Glutamatergic neuron (in vitro differentiated cells): ENCODE measurements around the gene MT1M. TPM values are rescaled to one million over a fixed set of nuclear protein-coding genes. Genes with fewer than 3 reads are reported as not detected.
"Not testable (repeated sequence)": the region's sequence is repeated elsewhere in the genome, so short reads cannot be mapped to it uniquely, and the experiment has no call there.

Experiments used
- DNase-seq: peaks from one replicate; pipeline ENCODE4 v3.0.0; 2022
- H3K27ac Mint-ChIP-seq: one replicate; pipeline ENCODE4 v1.8.0; 2020; ENCODE audit warnings: mild to moderate bottlenecking, mixed read lengths, inconsistent platforms; ENCODE audit not compliant: unreplicated experiment
- H3K27me3 Mint-ChIP-seq: one replicate; pipeline ENCODE4 v1.8.0; 2020; ENCODE audit warnings: mild to moderate bottlenecking, moderate library complexity, mixed read lengths, inconsistent platforms; ENCODE audit not compliant: unreplicated experiment
- H3K36me3 Mint-ChIP-seq: one replicate; pipeline ENCODE4 v1.8.0; 2020; ENCODE audit warnings: mild to moderate bottlenecking, mixed read lengths, inconsistent platforms; ENCODE audit not compliant: unreplicated experiment
- H3K4me1 Mint-ChIP-seq: one replicate; pipeline ENCODE4 v1.8.0; 2020; ENCODE audit warnings: mild to moderate bottlenecking, low read depth, mixed read lengths, inconsistent platforms; ENCODE audit not compliant: unreplicated experiment
- H3K4me3 Mint-ChIP-seq: one replicate; pipeline ENCODE4 v1.8.0; 2020; ENCODE audit warnings: mild to moderate bottlenecking, mixed read lengths, inconsistent platforms; ENCODE audit not compliant: unreplicated experiment
- H3K9me3 Mint-ChIP-seq: one replicate; pipeline ENCODE4 v1.8.0; 2020; ENCODE audit warnings: mild to moderate bottlenecking, moderate library complexity, mixed read lengths, inconsistent platforms; ENCODE audit not compliant: unreplicated experiment
- CTCF ChIP-seq: fragments of 200-600 bp; sonication (generic); IDR thresholded peaks from one replicate; pipeline ENCODE4 v1.5.0; 2021; ENCODE audit not compliant: partially characterized antibody, unreplicated experiment
- total RNA-seq: library from RNA; stranded (reverse); fragmentation: NEBNext Ultra II Directional; extraction: Animal tissue kit (Norgen Biotek cat#: 25700); gene quantifications from one replicate; pipeline ENCODE4 v1.2.1, GENCODE V29; 2021; ENCODE audit not compliant: unreplicated experiment

The MT1M gene
- total RNA-seq, 1 donor from 2014 or later, result not detected

GRCh38 chr16:56667581-56668571 lies 35.4 kb downstream of the MT1M start, which contains the start of gene MT1G:
Gene MT1G (minus strand): TSS chr16:56668065. CDS start chr16:56667993, 72 bp downstream.
- peaks cover 2% of the 10 kb centered on the region for H3K9me3 Mint-ChIP-seq
- peak within 1 kb of the TSS; percentile 69 for H3K4me3 Mint-ChIP-seq
- no peak for DNase-seq
- peaks cover 42% of the 10 kb centered on the region for H3K27me3 Mint-ChIP-seq
- no peak for TF ChIP-seq CTCF
- H3K36me3 Mint-ChIP-seq, result no peaks in the 10 kb centered on the region
- H3K27ac Mint-ChIP-seq, result no peak within 1 kb of the TSS
- no peaks in the 10 kb centered on the region for H3K4me1 Mint-ChIP-seq

- no peak for TF ChIP-seq CTCF
- DNase-seq, result no peak
- Mint-ChIP-seq H3K4me1 (peaks cover 2% of the 10 kb centered on the region), H3K27me3 (peaks cover 40% of the 10 kb centered on the region), H3K36me3 (no peaks in the 10 kb centered on the region), H3K4me3 (no peak within 1 kb of the TSS), H3K27ac (no peak within 1 kb of the TSS), H3K9me3 (peaks cover 2% of the 10 kb centered on the region)
Observed at GRCh38 chr16:56669005-56669839, 36.8 kb downstream of the MT1M start, which contains the start of gene MT1H. Gene MT1H (plus strand): TSS chr16:56669814. CDS start chr16:56669885, 71 bp downstream.

GRCh38 chr16:56669840-56670619 lies 37.6 kb downstream of the MT1M start:
- Mint-ChIP-seq H3K27me3 (peaks cover 43% of the 10 kb centered on the region), H3K27ac (no peak overlapping the region), H3K4me3 (no peak overlapping the region), H3K9me3 (peaks cover 2% of the 10 kb centered on the region), H3K4me1 (peaks cover 4% of the 10 kb centered on the region), H3K36me3 (no peaks in the 10 kb centered on the region)
- no peak for TF ChIP-seq CTCF
- DNase-seq, result no peak

GRCh38 chr16:56670620-56670934 lies 38.1 kb downstream of the MT1M start:
- peaks cover 2% of the 10 kb centered on the region for H3K9me3 Mint-ChIP-seq
- no peaks in the 10 kb centered on the region for H3K36me3 Mint-ChIP-seq
- H3K4me3 Mint-ChIP-seq, result no peak overlapping the region

GRCh38 chr16:56671691-56672090 lies 39.2 kb downstream of the MT1M start:
- not testable (repeated sequence) for H3K4me3 Mint-ChIP-seq, H3K4me1 Mint-ChIP-seq, H3K27ac Mint-ChIP-seq, H3K36me3 Mint-ChIP-seq, DNase-seq, H3K9me3 Mint-ChIP-seq
- H3K27me3 Mint-ChIP-seq, result peaks cover 50% of the 10 kb centered on the region

More at GRCh38 chr16:56670620-56670934, 38.1 kb downstream of the MT1M start:
- Mint-ChIP-seq H3K27ac (no peak overlapping the region), H3K27me3 (peaks cover 48% of the 10 kb centered on the region), H3K4me1 (peaks cover 6% of the 10 kb centered on the region)
- TF ChIP-seq CTCF, result no peak
- DNase-seq, result no peak

- H3K27me3 Mint-ChIP-seq, result peaks cover 50% of the 10 kb centered on the region
- not testable (repeated sequence) for H3K27ac Mint-ChIP-seq, H3K4me3 Mint-ChIP-seq, DNase-seq, H3K36me3 Mint-ChIP-seq, H3K9me3 Mint-ChIP-seq, H3K4me1 Mint-ChIP-seq
Observed at GRCh38 chr16:56672171-56672570, 39.7 kb downstream of the MT1M start.
